NB4 (cell line): ENCODE measurements around the gene PPIL3.

Experiments used
- DNase-seq: peaks from one replicate; pipeline ENCODE4 v3.0.0; 2010; ENCODE audit warnings: low read depth
- H3K4me3 ChIP-seq: one replicate; pipeline ENCODE4 v1.5.1; 2011; ENCODE audit warnings: mild to moderate bottlenecking, low read depth, low read length, moderate library complexity
- MYC ChIP-seq: IDR thresholded peaks from 2 replicates; pipeline ENCODE4 v1.6.1; 2011; ENCODE audit warnings: low read depth, low read length
- POLR2A ChIP-seq: IDR thresholded peaks from 2 replicates; pipeline ENCODE4 v1.6.1; 2011; ENCODE audit warnings: mild to moderate bottlenecking; ENCODE audit not compliant: insufficient read length; ENCODE audit errors: extremely low read depth
- TF ChIP-seq, protein P1 (sequence below): IDR thresholded peaks from 2 replicates; pipeline ENCODE4 v1.6.1; 2011; ENCODE audit warnings: low read depth, low read length
- TF ChIP-seq, protein P2 (sequence below): IDR thresholded peaks from one replicate; pipeline ENCODE4 v1.5.1; 2012; ENCODE audit warnings: low read depth, low read length

The PPIL3 gene

DNA sequence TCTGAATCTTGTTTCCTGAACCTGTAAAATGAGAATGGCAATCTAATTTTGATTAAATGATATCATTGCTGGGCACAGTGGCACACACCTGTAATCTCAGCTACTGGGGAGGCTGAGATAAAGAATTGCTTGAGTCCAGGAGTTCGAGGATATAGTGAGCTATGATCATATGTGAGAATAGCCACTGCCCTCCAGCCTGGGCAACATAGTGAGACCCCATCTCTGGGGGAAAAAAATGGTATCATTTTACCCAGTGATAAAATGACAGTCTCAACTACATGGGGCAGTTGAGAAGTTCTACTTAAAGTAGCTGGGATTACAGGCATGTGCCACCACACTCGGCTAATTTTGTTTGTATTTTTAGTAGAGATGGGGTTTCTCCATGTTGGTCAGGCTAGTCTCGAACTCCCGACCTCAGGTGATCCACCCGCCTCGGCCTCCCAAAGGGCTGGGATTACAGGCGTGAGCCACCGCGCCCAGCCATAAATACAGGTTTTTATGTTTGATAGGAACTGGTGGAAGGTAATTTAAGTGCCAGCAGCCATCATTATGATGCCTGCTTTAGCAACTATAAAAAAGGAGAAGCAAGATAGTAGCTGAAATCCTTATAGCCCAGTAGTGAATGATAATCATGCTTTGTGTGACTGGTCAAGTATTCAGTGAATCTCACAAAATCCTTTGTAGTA is 60.2 kb downstream of the PPIL3 start:
- DNase-seq, result no peak
- TF ChIP-seq, protein P1, sequence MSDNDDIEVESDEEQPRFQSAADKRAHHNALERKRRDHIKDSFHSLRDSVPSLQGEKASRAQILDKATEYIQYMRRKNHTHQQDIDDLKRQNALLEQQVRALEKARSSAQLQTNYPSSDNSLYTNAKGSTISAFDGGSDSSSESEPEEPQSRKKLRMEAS, result no peak
- TF ChIP-seq MYC (no peak), POLR2A (no peak)
- TF ChIP-seq, protein P2, sequence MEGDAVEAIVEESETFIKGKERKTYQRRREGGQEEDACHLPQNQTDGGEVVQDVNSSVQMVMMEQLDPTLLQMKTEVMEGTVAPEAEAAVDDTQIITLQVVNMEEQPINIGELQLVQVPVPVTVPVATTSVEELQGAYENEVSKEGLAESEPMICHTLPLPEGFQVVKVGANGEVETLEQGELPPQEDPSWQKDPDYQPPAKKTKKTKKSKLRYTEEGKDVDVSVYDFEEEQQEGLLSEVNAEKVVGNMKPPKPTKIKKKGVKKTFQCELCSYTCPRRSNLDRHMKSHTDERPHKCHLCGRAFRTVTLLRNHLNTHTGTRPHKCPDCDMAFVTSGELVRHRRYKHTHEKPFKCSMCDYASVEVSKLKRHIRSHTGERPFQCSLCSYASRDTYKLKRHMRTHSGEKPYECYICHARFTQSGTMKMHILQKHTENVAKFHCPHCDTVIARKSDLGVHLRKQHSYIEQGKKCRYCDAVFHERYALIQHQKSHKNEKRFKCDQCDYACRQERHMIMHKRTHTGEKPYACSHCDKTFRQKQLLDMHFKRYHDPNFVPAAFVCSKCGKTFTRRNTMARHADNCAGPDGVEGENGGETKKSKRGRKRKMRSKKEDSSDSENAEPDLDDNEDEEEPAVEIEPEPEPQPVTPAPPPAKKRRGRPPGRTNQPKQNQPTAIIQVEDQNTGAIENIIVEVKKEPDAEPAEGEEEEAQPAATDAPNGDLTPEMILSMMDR, result no peak
- no peak overlapping the region for H3K4me3 ChIP-seq

DNA sequence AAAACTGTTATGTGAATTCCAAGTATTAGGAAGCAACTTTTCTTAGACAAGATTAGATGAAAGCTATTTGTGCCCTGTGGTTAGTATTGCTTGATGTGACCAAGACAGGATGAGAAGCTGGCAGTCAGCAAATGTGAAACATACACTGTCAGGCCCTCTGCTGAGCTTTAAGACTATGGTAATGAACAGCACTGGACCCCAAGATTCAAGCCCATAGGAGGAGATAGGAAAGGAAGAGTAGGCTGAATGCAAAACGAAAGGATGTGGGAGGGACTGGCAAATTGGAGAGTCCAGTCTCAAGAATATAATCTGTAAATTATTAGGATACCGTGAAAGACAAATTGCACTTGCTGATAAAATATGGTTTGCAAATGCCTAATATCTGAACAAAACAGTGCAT is 60.8 kb downstream of the PPIL3 start:
- no peak for TF ChIP-seq MYC
- TF ChIP-seq, protein P1, result no peak
- TF ChIP-seq, protein P2, result no peak
- TF ChIP-seq POLR2A, result no peak

DNA sequence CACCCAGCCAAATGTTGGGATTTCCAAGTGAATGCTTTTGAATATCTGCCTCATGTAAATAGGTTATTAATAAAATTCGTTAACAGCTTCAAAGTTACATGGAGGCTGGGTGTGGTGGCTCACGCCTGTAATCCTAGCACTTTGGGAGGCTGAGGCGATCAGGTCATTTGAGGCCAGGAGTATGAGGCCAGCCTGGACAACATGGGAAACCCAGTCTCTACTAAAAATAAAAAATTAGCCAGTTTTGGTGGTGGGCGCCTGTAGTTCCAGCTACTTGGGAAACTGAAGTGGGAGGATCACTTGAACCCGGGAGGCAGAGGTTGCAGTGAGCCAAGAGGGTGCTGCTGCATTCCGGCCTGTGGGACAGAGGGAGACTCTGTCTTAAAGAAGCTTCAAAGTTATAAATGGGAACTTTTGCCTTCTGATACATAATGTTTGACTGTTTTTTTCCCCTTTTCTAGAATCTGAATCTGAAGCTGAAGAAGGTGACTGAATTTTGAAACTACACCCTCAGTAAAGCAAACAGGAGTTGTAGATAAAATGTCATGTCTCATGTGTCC is 67.1 kb downstream of the PPIL3 start:
- TF ChIP-seq, protein P2, result no peak
- TF ChIP-seq POLR2A, result no peak
- TF ChIP-seq, protein P1, result no peak
- DNase-seq, result no peak
- no peak overlapping the region for H3K4me3 ChIP-seq

More for the DNA sequence above, 60.8 kb downstream of the PPIL3 start:
- no peak overlapping the region for H3K4me3 ChIP-seq
- DNase-seq, result no peak
